Upper lobe of left lung (tissue), 4 donors: Measurements from ENCODE around the gene PLAGL1.
A peak's percentile ranks its signal among the peaks of the same experiment; 100 is the strongest.

ENCODE experiments used
- CTCF ChIP-seq, 6 experiments: fragments of 450-650 bp in 4 of 6; fragments of 200-600 bp in 2 of 6; sonication (generic) in 2 of 6; IDR thresholded peaks; one replicate each; pipeline ENCODE4 v1.5.1; 2016 to 2019; ENCODE audit warnings: antibody characterized with exemption in 6 of 6
- EP300 ChIP-seq, 4 donors: sonication (generic); formaldehyde crosslinking; IDR thresholded peaks; one replicate each; pipeline ENCODE4 v1.5.1; 2017; ENCODE audit warnings: antibody characterized with exemption in 4 of 4, control low read depth in 2 of 4
- POLR2A ChIP-seq, 4 donors: fragments of 450-650 bp; IDR thresholded peaks; one replicate each; pipeline ENCODE4 v1.5.1; 2016 to 2017; ENCODE audit warnings: antibody characterized with exemption in 4 of 4, mild to moderate bottlenecking in 2 of 4

DNA sequence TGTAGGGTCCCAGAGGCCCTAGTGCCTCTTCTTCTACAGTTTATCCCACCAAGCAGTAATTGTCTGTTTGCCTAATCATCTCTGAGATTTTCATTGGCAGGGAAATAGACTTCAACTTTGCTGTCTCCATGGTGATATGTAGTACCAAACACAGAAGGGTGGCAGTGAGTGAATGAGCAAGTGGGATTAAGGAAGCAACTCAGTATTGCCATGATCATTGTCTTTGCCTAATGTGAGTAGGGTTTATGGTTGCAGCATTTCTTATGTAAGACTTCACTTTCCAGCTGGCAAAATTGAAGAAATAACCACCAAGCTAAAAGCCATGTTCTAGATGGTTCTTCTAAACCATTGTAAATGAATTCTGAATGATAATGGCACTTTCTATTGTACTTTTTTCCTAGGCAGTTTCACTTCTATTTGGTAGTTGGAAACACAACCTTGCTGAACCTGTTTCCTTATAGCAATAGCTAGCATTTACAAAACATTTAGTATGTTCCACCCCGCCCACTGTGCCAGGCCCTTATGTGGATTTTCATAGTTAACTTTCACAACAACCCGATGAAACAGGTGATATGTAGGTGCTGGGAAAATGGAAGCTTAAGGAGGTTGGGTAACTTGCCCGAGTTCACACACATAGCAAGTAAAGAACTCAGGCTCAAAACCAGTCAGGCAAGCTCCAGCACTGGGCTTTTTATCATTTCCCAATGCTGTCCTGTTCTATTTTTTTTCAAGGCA is 111.8 kb downstream of the PLAGL1 start:
- no peak for TF ChIP-seq POLR2A (IDR thresholded peaks at IDR 0.05)
- no peak for TF ChIP-seq CTCF (IDR thresholded peaks at IDR 0.05)
- peak in 1 of 4 donors; percentile 36 for TF ChIP-seq EP300 (IDR thresholded peaks at IDR 0.05)
